Effector CD4-positive, alpha-beta T cell (primary cell): ENCODE data around the gene TMEM183A.

Experiments used
- DNase-seq: peaks from one replicate; pipeline ENCODE4 v3.0.0-alpha.2; 2020

Gene TMEM183A

DNA sequence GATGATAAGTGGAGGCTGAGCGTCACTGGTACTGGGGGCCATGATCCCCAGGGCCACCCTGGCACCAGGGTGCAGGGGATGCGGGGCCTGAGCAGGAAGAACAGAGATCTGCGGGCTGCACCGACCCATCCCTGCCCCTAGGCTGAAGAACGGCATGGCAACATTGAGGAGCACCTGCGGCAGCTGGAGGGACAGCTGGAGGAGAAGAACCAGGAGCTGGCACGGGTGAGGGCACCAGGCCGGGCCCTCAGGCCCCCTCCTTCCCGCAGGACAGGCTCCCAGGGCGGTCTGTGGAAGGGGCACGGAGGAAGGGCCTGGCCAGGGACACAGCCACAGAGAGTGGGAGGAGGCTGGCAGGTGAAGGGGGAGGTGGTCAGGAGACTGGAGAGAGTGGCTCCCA lies 40.9 kb downstream of the TMEM183A start:
- DNase-seq: no peak

DNA sequence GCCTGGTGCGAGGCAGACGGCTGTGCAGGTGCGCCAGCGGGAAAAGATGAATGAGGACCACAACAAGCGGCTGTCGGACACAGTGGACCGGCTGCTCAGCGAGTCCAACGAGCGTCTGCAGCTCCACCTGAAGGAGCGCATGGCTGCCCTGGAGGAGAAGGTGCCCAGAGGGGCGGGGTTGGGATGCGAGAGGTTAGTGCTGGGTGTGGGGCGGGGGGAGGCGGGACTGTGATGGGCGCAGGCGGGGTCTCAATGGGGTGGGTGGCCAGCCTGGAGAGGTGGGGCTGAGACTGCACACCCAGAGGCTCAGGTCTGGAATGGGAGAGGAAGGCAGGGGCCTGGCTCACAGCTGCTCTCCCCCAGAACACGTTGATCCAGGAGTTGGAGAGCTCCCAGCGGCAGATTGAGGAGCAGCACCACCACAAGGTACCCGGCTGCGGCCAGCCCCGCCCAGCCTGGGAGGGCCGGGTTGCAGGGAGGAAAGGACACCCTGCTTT lies 41.4 kb downstream of the TMEM183A start:
- no peak for DNase-seq

GRCh38 chr1:203049077-203049476 lies 41.9 kb downstream of the TMEM183A start:
- DNase-seq: no peak

DNA sequence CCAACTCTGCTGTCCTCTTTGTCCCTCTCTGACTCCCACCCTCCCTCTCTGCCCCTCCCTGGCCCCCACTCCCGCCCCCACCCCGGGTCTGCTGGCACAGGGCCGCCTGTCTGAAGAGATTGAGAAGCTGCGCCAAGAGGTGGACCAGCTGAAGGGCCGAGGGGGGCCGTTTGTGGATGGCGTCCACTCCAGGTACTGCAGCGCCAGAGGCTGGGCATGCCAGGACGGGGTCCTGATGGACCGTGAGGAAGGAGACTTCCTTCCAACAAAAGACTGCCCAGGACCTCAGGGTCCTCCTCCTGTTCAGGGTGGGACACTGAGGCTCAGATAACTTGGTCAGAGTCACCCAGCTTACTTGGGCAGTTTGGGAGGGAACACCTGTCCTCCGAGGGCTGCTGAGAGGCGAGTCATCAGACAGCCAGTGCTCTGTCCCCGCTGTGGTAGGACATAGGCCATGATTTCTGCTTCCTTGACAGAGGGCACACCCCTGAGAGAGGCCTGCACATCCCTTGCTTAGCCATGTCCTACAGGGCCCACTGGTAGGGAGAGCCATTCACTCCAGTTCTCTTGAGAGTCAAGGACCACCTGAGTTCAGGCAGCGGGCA lies 42.5 kb downstream of the TMEM183A start:
- DNase-seq: no peak

DNA sequence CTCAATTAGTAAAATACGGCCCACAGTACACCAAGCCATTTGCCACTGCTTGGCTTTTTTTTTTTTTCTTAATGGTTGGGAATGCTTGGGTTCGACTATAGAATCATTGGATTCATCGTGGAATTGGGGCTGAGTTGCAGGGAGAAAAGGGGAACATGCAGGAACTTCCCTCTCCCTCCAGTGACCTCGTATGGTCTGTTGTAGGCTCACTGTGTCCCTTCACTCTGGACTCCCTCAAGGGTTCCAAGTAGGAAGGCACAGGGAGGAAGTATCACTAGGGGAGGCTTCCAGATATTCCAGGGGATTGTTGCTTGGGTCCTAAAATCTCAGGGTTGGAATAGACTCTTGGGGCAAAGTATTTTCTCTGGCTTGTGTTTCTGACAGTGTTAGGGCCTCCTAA lies 43.7 kb downstream of the TMEM183A start:
- DNase-seq: no peak

GRCh38 chr1:203051841-203052324 lies 44.7 kb downstream of the TMEM183A start:
- no peak for DNase-seq

DNA sequence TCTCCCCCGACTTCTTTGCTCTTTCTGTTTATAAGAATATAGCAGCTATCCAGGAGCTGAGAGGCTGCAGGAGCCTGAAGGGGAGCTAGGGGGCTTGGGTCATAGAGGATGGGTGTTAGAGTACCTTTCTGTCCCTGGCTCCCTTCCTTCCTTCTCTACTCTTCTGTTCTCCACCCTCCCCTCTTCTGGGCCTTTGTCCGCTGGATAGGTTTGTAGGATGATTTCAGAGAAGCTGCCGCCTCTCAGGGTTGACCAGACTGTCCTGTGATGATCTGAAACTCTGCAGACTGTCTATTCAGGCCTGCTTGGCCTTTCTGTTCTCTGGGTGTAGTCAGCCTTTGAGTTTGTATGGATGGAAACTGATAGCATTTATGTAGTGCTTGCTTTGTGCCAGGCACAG lies 45.4 kb downstream of the TMEM183A start:
- DNase-seq: no peak

- DNase-seq: no peak
These were observed 47.0 kb downstream of the TMEM183A start for GRCh38 chr1:203054184-203054583.

DNA sequence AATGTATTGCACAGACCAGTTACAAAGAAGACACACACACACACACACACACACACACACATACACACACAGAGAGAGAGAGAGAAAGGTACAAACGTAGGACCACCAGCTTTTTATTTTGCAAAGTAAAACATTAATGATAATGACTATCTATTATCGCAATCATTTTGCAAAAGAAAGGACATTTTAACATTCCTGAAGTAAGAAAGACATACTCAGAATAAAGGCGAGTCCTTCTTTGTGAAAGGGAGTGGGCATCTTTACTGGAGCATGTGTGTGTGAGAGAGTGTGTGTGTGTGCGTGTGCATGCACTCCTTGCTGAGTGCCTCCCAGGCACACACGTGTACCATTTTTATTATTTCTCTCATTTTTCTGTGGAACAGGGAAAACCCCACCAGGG lies 47.5 kb downstream of the TMEM183A start:
- DNase-seq: no peak

DNA sequence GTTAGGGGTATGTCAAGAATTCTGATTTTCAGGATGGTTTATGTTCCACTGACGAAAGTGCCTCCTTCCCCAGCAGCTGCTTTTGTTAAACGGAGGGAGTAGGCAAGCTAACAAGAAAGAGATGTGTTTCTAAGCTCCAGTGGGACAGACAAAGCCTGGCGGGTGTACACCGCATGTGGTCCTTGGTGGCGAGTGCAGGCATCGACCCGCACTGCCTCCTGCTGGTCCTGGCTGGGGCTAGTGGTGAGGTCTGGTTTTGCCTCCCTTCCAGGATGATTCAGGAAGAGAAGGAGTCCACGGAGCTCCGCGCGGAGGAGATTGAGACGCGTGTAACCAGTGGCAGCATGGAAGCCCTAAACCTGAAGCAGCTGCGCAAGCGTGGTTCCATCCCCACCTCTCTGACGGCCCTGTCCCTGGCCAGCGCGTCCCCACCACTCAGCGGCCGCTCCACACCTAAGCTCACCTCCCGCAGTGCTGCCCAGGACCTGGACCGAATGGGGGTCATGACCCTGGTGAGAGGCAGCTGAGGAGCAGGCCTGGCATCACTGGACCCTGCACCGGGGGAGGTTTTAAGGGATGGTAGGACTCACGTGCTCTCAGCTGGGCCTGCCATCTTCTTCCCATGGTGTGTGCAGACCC lies 48.1 kb downstream of the TMEM183A start:
- DNase-seq: no peak

DNA sequence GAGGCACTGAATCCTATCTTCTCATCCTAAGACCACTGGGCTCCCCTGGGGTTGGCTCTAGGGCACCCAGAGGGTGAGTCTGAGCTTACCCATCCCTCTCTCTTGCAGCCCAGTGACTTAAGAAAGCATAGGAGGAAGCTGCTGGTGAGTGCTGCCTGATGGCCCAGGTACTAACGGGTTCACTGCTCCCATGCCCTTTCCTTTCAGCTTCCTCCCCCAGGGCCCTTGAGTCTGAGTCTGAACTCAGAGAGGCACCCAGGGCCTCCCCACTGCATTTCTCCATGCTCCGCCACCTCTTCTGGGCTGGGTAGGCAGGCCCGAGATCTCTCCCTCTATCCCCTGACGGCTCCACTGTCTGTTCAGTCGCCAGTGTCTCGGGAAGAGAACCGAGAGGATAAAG lies 48.8 kb downstream of the TMEM183A start:
- no peak for DNase-seq

DNA sequence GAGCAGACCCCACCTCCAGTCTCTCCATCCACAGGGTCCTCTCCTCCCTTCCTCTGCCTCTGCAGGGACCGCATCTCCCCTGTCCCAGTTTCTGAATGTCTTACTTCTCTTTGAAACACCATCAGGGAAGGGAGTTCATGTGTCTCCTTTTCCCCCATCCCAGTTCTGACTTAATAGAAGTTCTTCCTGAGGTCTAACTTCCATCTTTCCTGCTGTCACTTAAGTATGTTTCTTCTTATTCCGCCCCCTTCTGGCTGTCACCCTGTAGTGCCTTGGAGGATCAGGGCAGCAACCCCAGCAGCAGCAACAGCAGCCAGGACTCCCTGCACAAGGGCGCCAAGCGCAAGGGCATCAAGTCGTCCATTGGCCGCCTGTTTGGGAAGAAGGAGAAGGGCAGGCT lies 49.3 kb downstream of the TMEM183A start:
- no peak for DNase-seq

DNA sequence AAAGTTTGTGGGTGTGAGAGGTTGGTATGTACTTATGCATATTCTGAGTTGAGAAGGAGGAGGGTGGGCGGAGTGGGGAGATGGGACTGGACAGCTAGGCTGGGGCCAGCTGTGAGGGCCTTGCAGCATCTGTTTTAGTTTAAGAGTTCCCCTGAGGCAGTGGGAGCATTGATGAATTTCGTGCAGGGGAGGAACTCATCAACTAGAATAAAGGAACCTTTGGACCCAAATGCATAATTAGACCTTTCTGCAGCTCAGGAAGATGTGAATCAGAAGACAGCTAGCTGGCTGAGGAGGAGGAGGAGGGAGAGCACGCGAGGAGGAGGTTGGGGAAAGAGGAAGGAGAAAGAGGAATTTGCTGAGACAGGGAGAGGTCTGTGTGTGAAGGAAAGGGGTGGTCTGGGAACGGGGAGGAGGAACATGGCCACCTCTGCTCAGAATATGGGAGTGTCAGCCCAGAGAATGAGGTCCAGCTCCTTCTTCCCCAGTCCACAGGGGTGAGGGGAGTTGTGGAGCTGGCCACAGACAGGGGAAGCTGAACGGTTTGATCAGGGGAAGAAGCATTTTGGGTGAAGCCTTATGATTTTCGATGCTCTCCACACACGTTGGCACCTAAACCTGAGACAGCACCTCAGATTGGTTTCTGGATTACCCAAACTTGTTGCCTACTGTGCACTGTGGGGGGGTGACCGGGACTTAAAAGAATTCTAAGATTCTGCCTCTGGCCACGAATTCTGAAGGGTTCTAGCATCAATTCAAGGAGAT lies 50.9 kb downstream of the TMEM183A start:
- no peak for DNase-seq

DNA sequence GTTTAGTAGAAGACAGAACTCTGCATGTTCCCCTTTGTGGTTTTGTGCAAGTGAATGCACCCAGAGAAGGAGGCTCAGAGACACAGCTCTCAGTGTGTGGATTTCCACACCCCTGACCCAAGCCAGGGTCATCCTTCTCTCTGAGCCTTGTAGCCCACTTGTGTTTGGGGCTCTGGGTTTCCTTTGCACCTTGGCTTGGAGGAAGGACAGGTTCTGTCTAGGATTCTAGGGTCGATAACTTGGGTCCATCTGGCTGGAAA lies 51.4 kb downstream of the TMEM183A start:
- DNase-seq: no peak

GRCh38 chr1:203059485-203059884 lies 52.3 kb downstream of the TMEM183A start:
- no peak for DNase-seq

GRCh38 chr1:203060115-203060514 lies 52.9 kb downstream of the TMEM183A start:
- DNase-seq: no peak

DNA sequence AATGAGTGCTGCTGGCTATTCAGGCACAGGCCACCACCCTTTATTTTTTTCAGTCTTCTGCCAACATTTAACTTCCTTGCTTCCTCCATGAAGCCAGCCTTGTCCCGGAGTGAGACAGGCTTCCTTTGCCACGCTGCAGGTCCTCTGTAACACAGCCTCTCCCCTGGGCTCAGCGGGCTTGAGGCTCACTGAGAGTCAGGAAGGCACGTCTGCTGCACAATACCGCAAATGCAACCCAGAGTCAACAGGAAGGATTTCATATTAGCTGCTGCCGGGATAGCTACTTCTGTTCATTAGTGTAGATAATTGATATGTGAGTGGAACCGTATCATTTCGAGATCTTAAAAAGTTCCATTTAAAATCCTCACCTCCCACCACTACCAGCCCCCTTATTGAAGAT lies 56.1 kb downstream of the TMEM183A start:
- no peak for DNase-seq

DNA sequence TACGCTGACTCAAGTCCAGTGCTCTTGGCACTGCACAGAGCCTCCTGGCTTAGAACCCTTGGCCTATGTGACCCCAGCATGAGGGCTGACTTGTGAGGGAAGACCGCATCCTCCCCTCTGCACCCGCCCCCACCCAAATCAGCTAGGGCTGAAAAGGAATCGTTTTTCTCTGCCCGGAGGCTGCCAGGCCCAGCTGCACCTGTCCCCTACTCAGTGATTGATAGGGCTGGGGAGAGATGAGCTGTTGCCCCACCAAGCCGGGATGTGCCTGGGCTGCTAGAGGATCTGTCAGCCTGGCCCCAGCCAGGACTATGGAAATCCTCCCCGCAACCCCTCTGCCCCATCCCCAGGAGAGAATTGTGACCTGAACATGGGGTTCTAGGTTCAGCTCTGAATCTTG lies 58.0 kb downstream of the TMEM183A start:
- DNase-seq: no peak

GRCh38 chr1:203065986-203066385 lies 58.8 kb downstream of the TMEM183A start:
- DNase-seq: no peak

DNA sequence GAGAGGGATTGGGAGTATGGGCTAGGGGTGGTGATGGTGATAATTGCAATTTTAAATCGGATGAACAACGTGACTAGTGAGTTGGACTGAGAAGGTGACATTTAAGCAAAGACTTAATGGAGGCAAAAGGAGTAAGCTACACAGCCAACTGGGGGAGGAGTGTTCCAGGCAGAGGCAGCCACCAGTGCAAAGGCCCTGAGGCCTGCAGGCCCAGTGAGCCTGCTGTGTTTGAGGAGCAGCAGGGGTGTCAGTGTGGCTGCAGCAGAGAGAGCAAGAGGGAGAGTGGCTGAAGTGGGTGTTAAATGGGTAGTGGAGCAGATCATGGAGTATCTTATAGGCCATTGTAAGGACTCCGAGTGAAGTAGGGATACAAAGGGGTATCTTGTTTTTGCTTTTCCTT lies 59.8 kb downstream of the TMEM183A start:
- DNase-seq: no peak

DNA sequence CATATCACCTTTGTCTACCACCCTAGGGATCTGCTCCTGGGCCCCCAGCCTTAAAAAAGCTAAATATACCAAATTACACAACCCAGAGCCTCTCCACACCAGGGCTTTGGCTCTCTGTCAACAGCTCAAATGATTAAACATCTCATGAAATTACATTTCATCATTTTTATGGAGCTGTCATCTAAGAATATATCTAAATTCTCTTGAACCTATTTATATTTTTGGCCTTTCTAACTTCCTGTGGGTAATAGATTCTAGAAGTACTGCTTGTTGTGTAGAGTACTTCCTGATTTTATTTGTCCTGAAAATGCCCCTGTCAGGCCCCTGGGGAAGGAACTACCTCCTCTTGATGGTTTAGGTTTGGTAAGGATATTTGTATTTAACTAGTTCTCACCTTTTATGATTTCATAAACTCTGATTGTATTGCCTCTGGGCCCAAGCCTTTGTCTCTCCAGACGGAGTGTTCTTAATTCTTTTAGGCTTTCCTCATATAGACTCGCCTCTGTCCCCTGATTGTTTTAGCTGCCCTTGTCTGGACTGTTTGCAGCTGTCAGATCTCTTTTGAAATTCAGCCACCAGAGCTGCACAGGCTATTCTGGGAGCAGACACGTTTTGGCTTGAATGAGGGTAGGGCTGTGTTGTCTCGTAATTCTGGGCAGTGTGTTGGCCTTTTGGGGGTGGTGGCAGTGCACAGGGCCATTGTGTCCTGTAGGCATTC lies 62.0 kb downstream of the TMEM183A start:
- DNase-seq: no peak

GRCh38 chr1:203072002-203072602 lies 64.9 kb downstream of the TMEM183A start:
- no peak for DNase-seq

DNA sequence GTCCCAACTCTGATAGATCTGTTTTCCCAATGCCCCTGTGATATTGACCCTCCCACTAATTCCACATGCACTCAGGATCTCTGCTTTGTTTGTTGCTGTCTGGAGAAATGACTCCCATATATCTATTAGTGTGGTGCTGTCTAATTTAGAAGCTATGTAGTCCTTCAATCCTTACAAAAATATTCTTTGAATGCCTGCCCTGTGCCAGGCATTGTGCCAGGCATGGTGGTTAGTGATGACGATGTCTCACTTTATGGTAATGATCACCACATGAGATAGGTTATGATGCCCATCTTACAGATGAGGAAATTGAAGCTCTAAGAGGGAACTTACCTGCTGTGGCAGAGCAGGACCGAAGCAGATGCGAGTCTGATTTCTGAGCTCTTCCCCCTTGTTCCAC lies 65.7 kb downstream of the TMEM183A start:
- DNase-seq: no peak
